K562 (cell line): ENCODE data around the gene B2M. TPM values are rescaled to one million over a fixed set of nuclear protein-coding genes. Genes with fewer than 3 reads are reported as not detected.
A peak's percentile ranks its signal among the peaks of the same experiment; 100 is the strongest.

Experiments used
- BRF1 ChIP-seq: IDR thresholded peaks from 3 replicates; pipeline ENCODE4 v1.6.1; 2011; ENCODE audit warnings: borderline replicate concordance, mild to moderate bottlenecking; ENCODE audit not compliant: insufficient read length; ENCODE audit errors: extremely low read depth
- CBX1 ChIP-seq: sonication (generic); IDR thresholded peaks from 2 replicates; pipeline ENCODE4 v1.6.1; 2016; ENCODE audit warnings: antibody characterized with exemption, low read depth, mild to moderate bottlenecking
- CHCHD3 ChIP-seq: fragments of 250-450 bp; sonication (Bioruptor Pico); IDR thresholded peaks from 2 replicates; pipeline ENCODE4 v2.1.2; 2022; ENCODE audit warnings: mild to moderate bottlenecking
- EP400 ChIP-seq: fragments of 450-650 bp; IDR thresholded peaks from 2 replicates; pipeline ENCODE4 v1.6.1; 2017; ENCODE audit warnings: antibody characterized with exemption, mild to moderate bottlenecking, moderate library complexity
- ETS1 ChIP-seq: conservative IDR thresholded peaks from 2 replicates; pipeline ENCODE4 v1.6.1; 2011; ENCODE audit warnings: low read depth, mild to moderate bottlenecking, low read length; ENCODE audit not compliant: control insufficient read depth
- ETV1 ChIP-seq: fragments of 450-650 bp; conservative IDR thresholded peaks from 2 replicates; pipeline ENCODE4 v1.6.1; 2016; ENCODE audit warnings: missing genetic modification characterization, control low read depth, low read depth, missing compliant biosample characterization
- FOXK2 ChIP-seq, 2 experiments: fragments of 450-650 bp; IDR thresholded peaks in 1 of 2; conservative IDR thresholded peaks in 1 of 2; 2 replicates each; pipeline ENCODE4 v1.6.1; 2016; ENCODE audit warnings: low read depth in 2 of 2, mild to moderate bottlenecking in 1 of 2
- GATAD2A ChIP-seq: fragments of 450-650 bp; IDR thresholded peaks from 2 replicates; pipeline ENCODE4 v1.6.1; 2017
- HDAC1 ChIP-seq, 2 experiments: fragments of 450-650 bp; IDR thresholded peaks; 2 replicates each; pipeline ENCODE4 v1.6.1; 2016 to 2017; ENCODE audit warnings: inconsistent platforms in 1 of 2, mild to moderate bottlenecking in 1 of 2, moderate library complexity in 1 of 2
- HIVEP1 ChIP-seq: fragments of 250-450 bp; sonication (Bioruptor Pico); IDR thresholded peaks from 2 replicates; pipeline ENCODE4 v1.4.0; 2020; ENCODE audit warnings: mild to moderate bottlenecking
- SMAD2 ChIP-seq: fragments of 150-350 bp; IDR thresholded peaks from 2 replicates; pipeline ENCODE4 v1.6.1; 2014; ENCODE audit warnings: low read depth, mild to moderate bottlenecking, low read length
- SMARCA4 ChIP-seq: fragments of 450-650 bp; IDR thresholded peaks from 2 replicates; pipeline ENCODE4 v1.6.1; 2016
- SRF ChIP-seq, 2 experiments: fragments of 250-450, 450-650 bp in 1 of 2; sonication (Bioruptor Pico) in 1 of 2; sonication (generic) in 1 of 2; formaldehyde crosslinking; IDR thresholded peaks; 2 replicates each; pipeline versions ENCODE4 v1.5.0 to v1.5.1; 2020 to 2022; ENCODE audit warnings: mild to moderate bottlenecking in 1 of 2, missing genetic modification reagents in 1 of 2
- THRB ChIP-seq: fragments of 450-650 bp; formaldehyde crosslinking; conservative IDR thresholded peaks from 2 replicates; pipeline ENCODE4 v1.4.0; 2022; ENCODE audit warnings: mild to moderate bottlenecking, missing genetic modification characterization
- TSC22D4 ChIP-seq: fragments of 450-650 bp; IDR thresholded peaks from 2 replicates; pipeline ENCODE4 v1.6.1; 2016; ENCODE audit warnings: missing genetic modification characterization, missing biosample characterization, control low read depth
- ZBTB17 ChIP-seq: fragments of 450-650 bp; formaldehyde crosslinking; IDR thresholded peaks from 2 replicates; pipeline ENCODE4 v1.4.0; 2020; ENCODE audit warnings: mild to moderate bottlenecking
- ZNF143 ChIP-seq: sonication (generic); formaldehyde crosslinking; IDR thresholded peaks from 2 replicates; pipeline ENCODE4 v1.9.0; 2022; ENCODE audit warnings: mild to moderate bottlenecking, missing genetic modification reagents
- ZNF165 ChIP-seq: fragments of 250-450 bp; sonication (Bioruptor Pico); IDR thresholded peaks from 2 replicates; pipeline ENCODE4 v1.4.0; 2020; ENCODE audit warnings: borderline replicate concordance
- ZNF551 ChIP-seq: fragments of 250-450 bp; sonication (Bioruptor Pico); IDR thresholded peaks from 2 replicates; pipeline ENCODE4 v1.5.0; 2021; ENCODE audit warnings: mild to moderate bottlenecking, moderate library complexity
- polyA plus RNA-seq, 8 experiments: library from polyadenylated mRNA; depleted of rRNA in 4 of 8; stranded (reverse) in 5 of 8; unstranded in 3 of 8; fragments of >200 nt; fragmentation: Nextera tagmentation in 2 of 8; fragmentation: Illumina TruSeq in 1 of 8; extraction: Ambion mirVana in 2 of 8; extraction: Trizol in 1 of 8; gene quantifications; 2 replicates each; pipeline versions ENCODE4 v1.2.1 to v1.2.3, GENCODE V29; 2011 to 2014; ENCODE audit warnings: inconsistent platforms in 1 of 8, missing spikeins in 1 of 8
- total RNA-seq, 7 experiments: library from RNA; depleted of rRNA in 6 of 7; stranded (reverse); fragments of >200 nt in 6 of 7; fragmentation: Illumina TruSeq in 2 of 7; extraction: Trizol in 2 of 7; gene quantifications; 2 replicates each; pipeline versions ENCODE4 v1.2.1 to v1.2.3, GENCODE V29; 2011 to 2021; ENCODE audit warnings: low replicate concordance in 1 of 7
- TF ChIP-seq, protein P1 (sequence below): fragments of 450-650 bp; IDR thresholded peaks from 2 replicates; pipeline ENCODE4 v1.6.1; 2016; ENCODE audit warnings: borderline replicate concordance
- TF ChIP-seq, protein P2 (sequence below): fragments of 450-650 bp; IDR thresholded peaks from 2 replicates; pipeline ENCODE4 v1.6.1; 2018; ENCODE audit warnings: mild to moderate bottlenecking, low read depth; ENCODE audit not compliant: partially characterized antibody

B2M gene
- total and polyA plus RNA-seq, 9 of the 15 experiments (the other 6 are each of a cell fraction or from before 2014, with no cell fraction given), result 460 to 3,138 (median 1,032) TPM

- TF ChIP-seq TSC22D4 (tag), result no peak
- TF ChIP-seq ZNF551, result no peak
- no peak for TF ChIP-seq ZNF143 (CRISPR knock-in tag)
- peak in 1 of 2 experiments; percentile 22; a peak in 1 of 4 replicates for TF ChIP-seq FOXK2 (conservative IDR thresholded peaks at IDR 0.05 in 1 of 2, IDR thresholded peaks at IDR 0.05 in 1 of 2; ENCODE audit: low read depth in 2 of 2)
- no peak for TF ChIP-seq HIVEP1 (CRISPR knock-in tag)
- TF ChIP-seq SMAD2, result no peak
- TF ChIP-seq, protein P1, sequence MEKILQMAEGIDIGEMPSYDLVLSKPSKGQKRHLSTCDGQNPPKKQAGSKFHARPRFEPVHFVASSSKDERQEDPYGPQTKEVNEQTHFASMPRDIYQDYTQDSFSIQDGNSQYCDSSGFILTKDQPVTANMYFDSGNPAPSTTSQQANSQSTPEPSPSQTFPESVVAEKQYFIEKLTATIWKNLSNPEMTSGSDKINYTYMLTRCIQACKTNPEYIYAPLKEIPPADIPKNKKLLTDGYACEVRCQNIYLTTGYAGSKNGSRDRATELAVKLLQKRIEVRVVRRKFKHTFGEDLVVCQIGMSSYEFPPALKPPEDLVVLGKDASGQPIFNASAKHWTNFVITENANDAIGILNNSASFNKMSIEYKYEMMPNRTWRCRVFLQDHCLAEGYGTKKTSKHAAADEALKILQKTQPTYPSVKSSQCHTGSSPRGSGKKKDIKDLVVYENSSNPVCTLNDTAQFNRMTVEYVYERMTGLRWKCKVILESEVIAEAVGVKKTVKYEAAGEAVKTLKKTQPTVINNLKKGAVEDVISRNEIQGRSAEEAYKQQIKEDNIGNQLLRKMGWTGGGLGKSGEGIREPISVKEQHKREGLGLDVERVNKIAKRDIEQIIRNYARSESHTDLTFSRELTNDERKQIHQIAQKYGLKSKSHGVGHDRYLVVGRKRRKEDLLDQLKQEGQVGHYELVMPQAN, result peak; percentile 77
- no peak for TF ChIP-seq ZNF165 (CRISPR knock-in tag)
- TF ChIP-seq ETS1, result peak; percentile 65
- TF ChIP-seq CHCHD3 (CRISPR knock-in tag), result no peak
- no peak for TF ChIP-seq BRF1
- TF ChIP-seq ZBTB17 (CRISPR knock-in tag), result peak; percentile 10; the same call in 1 of the 2 replicates
- no peak for TF ChIP-seq CBX1
- TF ChIP-seq GATAD2A, result no peak
- TF ChIP-seq, protein P2, sequence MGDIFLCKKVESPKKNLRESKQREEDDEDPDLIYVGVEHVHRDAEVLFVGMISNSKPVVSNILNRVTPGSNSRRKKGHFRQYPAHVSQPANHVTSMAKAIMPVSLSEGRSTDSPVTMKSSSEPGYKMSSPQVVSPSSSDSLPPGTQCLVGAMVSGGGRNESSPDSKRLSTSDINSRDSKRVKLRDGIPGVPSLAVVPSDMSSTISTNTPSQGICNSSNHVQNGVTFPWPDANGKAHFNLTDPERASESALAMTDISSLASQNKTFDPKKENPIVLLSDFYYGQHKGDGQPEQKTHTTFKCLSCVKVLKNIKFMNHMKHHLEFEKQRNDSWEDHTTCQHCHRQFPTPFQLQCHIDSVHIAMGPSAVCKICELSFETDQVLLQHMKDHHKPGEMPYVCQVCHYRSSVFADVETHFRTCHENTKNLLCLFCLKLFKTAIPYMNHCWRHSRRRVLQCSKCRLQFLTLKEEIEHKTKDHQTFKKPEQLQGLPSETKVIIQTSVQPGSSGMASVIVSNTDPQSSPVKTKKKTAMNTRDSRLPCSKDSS, result no peak
- TF ChIP-seq SMARCA4, result peak; percentile 56
- no peak for TF ChIP-seq SRF (CRISPR knock-in tag; IDR thresholded peaks at IDR 0.05)
- no peak for TF ChIP-seq THRB (CRISPR knock-in tag)
- TF ChIP-seq ETV1 (tag), result 0 out of 2 replicates have a peak, but pooled peaks have one; percentile 20
- TF ChIP-seq HDAC1 (IDR thresholded peaks at IDR 0.05), result peak in 1 of 2 experiments; percentile 61; a peak in 2 of 4 replicates
- no peak for TF ChIP-seq EP400
These were observed 48.6 kb upstream of the B2M start (continued) for GRCh38 chr15:44662478-44663409.
